ENCODE results near the gene TMEM198. TPM values are rescaled to one million over a fixed set of nuclear protein-coding genes. Genes with fewer than 3 reads are reported as not detected.

Gene TMEM198, protein sequence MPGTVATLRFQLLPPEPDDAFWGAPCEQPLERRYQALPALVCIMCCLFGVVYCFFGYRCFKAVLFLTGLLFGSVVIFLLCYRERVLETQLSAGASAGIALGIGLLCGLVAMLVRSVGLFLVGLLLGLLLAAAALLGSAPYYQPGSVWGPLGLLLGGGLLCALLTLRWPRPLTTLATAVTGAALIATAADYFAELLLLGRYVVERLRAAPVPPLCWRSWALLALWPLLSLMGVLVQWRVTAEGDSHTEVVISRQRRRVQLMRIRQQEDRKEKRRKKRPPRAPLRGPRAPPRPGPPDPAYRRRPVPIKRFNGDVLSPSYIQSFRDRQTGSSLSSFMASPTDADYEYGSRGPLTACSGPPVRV
- 2.1 TPM for total RNA-seq

DNA sequence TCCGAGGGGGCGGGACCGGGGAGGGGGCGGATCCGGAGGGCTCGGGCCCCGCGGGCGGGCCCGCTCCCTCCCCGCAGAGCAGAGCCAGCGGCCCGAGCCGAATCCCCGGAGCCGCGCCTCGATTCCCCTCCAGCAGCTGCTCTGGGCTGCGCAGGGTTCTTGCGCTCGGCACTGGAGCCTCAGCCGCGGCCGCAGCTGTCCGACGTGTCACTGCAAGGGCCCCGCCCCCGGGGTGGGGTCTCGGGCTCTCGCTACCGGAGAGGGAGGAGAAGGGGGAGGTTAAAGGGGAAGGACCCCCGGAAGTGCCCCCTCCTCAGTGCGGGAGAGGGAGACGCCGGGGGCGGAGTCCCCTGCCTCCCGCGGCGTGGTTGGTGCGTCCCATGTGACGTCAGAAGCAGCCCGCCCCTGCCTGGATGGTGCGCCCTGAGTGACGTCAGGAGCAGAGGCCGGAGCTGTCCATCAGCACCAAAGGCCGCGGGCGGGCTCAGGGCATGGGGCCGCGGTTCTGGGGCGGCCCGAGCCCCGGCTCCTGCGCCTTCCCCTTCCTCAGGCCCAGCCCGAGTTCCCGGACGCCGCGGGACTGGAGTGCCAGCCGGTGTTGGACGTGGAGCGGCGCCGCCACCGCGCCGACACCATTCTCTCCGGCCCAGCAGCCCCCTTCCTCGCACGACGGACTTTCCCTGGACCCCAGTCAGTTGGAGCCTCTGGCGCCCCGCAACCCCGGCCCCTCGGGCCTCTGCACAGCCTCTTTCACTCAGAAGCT lies at the start of gene TMEM198, which contains the start of gene CHPF:
Gene TMEM198, plus strand, starts transcription at position 433 of the 763 bp plus-strand sequence. CDS start 700 bp downstream, outside the sequence.
Gene CHPF, minus strand, starts transcription at position 214 of the 763 bp plus-strand sequence. CDS start 271 bp downstream, outside the sequence.
- ATAC-seq: peak; percentile 89

DNA sequence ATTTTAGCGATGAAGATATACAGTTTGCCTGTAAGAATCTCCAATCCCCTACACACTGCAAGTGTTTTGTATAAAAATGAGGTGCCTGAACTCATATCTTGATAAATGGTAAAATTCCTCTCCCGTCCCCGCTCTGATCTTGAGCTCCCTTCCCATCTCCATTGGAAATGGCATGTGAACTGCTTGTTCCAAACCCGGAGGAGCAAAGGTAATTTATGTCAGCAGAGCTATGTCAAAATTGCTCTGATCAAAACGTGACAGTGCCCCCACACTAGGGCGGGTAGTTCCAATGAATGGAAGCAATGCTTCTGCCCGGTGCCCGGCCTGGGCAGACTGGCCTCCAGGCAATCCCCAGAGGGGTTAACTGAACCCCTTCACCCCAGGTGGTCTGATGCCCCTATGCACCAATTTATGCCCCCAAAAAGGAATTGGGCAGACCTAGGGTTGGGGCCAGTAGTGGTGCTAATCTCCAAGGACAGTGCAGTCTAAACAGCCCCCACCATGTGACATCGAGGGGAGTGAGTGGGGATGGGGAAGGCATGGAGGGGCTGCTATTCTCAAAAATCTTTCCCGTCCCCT lies 48.8 kb upstream of the TMEM198 start:
- ATAC-seq: no peak

More for the DNA sequence above, at the start of gene TMEM198, which contains the start of gene CHPF:
- DNase-seq (ENCODE audit: low spot score): peak; percentile 98

DNA sequence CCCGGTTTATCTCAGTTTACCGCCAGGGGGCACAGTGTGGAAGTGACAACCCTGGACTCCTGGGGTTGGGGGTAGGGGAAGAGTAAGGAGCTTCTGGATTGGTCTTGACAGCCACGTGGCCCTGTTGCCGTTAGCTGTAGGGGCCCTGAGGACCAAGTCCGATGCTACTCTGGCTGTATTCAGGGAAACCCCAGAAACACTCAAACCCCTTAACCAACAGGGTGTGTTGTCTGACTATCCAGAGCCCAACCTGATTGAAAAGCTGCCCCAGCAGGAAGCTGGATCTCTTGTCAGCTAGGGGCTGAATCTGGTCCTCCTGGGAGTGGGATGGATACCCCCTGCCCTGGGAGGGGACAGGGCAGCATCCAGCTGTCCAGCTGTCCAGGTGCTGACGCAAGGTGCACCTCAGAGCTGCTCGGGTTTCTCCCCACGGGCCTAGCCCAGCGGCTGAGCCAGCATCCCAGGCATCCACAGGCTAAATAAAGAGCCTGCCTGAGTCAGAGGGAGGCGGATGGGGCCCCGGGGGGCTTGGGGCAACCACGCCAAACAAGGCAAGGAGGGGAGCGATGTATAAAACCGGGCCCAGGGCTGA lies 48.2 kb upstream of the TMEM198 start:
- ATAC-seq: peak; percentile 12
- DNase-seq (ENCODE audit: low spot score): peak; percentile 53

More for the DNA sequence above, 48.8 kb upstream of the TMEM198 start:
- DNase-seq (ENCODE audit: low spot score): no peak

DNA sequence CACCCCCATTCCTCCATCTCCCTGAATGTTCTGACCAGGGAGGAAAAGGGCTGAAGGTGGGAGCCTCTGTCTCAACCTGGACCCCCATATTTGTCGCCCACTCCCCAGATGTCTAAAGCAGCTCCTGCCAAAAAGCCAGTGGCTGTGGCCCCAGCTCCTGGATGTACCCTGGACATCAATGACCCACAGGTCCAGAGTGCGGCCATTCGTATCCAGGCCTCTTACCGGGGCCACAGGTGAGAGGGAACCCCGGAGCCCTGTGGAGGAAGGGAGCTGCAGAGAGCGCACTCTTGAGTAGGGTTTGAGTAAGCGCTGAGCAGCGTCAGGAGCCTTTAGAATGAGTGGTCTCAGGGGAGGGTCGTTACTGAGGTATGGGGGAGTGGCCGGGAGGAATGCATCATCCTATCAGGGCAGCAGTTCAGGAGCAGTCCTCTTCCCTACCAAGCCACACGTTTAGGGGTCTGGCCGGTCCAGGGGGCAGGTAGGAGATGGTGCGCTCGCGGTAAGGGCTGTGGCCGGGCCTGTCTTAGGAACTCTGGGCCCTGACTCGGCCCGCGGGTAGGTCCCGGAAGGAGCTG lies 47.5 kb upstream of the TMEM198 start:
- ATAC-seq: no peak
- DNase-seq (ENCODE audit: low spot score): no peak

DNA sequence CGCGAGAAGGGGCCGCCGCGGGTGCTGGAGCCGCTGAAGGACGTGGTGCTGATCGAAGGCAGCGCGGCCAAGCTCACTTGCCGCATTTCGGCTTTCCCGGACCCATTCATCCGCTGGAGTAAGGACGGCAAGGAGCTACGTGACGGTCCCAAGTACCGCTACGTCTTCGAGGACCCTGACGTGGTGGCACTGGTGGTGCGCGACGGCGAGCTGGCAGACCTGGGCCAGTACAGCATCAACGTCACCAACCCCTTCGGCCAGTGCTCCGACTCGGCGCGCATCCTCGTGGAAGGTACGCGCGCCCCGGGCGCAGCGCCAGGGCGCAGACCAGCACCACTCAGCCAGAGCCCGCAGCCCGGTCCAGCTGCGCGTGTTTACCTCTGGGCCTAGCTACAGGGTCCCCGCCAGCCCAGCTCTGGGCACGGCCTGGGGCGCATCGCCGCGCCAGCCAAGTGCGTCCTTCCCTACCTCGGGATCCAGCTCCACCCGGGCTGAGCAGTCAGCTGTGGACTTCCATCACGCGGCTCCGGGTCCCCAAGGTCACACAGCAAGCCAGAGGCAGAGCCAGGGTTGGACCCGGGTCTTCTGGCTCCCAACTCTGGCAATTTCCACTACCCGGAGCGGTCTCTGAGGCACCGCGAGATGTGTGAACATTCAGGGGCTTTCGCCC lies 46.9 kb upstream of the TMEM198 start:
- DNase-seq (ENCODE audit: low spot score): no peak
- ATAC-seq: no peak

DNA sequence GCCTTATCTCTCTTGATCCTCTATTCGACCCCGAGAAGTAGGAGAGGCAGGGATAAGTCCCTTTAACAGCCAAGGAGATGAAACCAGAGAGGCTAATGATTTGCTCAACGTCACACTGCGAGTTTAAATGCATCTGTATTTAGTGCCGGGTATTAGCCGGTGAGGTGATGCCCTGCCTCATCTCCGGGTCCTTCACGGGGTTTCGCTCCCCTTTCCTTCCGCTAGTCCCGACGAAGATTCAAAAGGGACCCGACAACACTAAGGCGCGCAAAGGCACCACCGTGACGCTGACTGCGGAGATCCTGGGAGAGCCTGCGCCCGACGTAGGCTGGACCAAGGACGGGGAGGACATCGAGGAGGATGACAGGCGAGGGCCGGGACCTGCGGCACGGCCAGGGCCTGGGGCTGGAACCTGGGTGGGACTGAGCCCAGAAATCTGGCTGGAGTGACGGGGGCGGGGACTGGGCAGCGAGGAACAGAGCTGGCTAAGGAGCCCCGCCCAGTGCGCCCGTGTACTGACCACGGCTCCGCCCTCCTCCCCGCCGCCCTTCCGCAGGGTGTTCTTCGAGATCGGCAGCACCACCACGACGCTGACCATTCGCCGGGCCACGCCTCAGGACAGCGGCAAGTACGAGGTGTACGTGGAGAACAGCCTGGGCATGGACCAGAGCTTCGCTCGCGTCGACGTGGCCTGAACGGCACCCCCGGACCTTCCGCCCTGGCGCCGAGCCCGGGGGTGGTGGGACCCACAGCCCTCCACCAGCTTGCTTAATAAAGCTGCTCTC lies 46.1 kb upstream of the TMEM198 start:
- ATAC-seq (peak; percentile 79), DNase-seq (ENCODE audit: low spot score) (peak; percentile 90)

DNA sequence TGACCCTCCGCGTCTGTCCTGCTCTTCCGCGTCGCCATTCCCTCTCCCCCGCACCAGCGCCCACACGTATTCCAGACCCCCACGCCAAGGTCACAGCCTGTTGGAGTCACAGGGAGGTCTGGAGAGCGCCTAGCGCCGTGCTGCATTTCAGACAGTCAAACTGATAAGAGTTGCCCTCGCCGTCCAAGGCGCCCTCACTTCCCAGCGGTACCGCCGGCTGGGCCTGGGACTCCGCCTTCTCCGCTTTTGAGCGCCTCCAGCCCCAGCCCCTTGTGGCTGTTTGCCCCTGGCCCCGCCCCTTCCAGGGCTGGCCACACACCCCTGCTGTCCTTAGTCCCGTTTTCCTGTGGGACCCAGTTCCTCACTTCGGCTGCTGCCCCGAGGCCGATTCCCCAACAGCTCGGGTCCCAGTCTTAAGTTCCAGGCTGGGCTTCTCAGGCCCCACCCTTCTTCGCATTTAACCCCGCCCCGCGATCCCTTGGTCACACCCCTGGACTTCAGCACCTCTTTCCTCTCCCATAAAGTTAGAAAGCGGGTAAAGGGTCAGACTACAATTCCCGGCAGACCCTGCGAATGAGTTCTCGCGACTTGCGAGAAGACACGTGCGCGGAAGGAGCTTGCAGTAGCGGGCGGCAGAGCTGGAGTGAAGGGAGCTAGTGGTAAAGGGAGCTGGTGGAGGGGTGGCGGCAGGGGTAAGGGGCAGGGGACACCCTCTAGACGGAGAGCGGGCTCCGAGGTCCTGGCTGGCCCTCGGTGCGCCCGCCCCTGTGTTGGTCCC lies 45.4 kb upstream of the TMEM198 start, which contains the start of gene GMPPA:
Gene GMPPA, plus strand, starts transcription at position 612 of the 778 bp plus-strand sequence. CDS start 1,085 bp downstream, outside the sequence.
- ATAC-seq (peak; percentile 87), DNase-seq (ENCODE audit: low spot score) (peak; percentile 98)

DNA sequence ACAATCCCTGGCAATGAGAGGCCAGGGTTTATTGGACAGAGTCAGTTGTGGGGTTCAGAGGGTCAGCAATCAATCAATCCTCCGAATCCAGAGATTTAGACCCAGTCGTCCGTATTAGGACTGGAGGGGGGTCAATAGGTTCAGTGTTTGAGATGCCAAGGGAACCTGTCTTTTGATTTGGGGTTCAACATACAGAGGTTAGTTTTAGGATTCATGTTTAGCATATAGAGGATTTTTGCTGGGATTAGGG lies 44.8 kb upstream of the TMEM198 start:
- ATAC-seq (no peak), DNase-seq (ENCODE audit: low spot score) (no peak)

DNA sequence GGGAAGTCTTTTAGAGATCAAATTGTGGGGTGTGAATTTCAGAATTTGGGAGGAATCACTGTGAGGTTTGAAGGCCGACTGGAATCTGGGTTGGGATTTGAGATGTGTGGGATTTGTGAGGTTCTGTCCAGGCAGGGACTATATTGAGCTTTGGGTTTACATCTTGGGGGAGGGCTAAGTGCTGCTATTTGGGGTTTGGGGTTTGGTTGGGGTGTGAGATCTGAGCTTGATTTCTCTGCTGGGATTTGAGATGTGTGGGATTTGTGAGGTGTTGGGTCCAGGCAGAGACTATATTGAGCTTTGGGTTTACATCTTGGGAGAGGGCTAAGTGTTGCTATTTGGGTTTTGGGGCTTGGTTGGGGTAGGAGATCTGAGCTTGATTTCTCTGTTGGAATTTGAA lies 44.3 kb upstream of the TMEM198 start:
- ATAC-seq (no peak), DNase-seq (ENCODE audit: low spot score) (no peak)

DNA sequence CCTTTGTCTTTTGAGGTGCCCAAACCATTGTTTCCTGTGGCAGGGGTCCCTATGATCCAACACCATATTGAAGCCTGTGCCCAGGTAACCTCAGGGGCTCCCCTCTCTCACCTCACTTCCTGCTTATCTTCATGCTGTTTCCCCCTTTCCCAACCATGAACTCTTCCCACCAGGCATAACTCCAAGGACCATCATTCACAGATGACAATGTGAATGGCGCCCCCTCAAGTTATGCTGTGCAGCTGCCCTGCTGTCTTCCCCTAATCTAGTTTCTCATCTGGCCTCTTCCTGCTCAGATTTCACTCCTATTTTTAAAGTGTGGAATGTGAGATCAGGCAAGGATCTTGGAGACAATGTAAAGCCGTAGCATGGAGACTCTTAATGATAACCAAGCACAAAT lies 43.7 kb upstream of the TMEM198 start:
- no peak for DNase-seq (ENCODE audit: low spot score)

DNA sequence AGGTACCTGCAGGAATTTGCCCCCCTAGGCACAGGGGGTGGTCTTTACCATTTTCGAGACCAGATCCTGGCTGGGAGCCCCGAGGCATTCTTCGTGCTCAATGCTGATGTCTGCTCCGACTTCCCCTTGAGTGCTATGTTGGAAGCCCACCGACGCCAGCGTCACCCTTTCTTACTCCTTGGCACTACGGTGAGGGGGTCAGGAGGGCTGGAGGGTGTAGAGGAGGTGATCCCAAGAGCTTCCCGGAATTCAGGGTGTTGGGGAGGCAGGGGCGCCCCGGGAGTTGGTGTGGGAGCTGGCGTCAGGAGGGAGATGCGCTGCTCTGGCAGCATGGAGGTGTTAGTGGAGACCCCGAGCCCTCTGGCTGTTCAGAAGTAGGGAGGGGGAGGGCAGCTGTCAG lies 42.0 kb upstream of the TMEM198 start:
- DNase-seq (ENCODE audit: low spot score): no peak
- no peak for ATAC-seq

More for the DNA sequence above, 43.7 kb upstream of the TMEM198 start:
- ATAC-seq: no peak

DNA sequence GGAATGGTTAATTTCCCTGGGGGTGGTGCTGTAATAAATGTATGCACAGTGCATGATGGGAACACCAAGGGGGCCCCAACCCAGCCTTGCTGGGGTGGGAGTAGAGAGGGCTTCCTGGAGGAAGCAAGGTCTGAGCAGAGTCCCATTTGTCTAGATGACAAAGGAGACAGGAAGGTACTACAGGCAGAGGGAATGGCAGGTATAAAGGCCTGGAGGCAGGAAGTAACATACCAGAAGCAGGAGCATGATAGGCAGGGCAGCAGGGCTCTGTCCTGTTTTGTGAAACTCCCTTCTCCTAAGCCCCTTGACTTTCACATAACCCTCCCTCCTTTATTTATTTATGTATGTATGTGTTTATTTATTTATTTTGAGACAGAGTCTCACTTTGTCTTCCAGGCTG lies 41.2 kb upstream of the TMEM198 start:
- DNase-seq (ENCODE audit: low spot score): no peak
- no peak for ATAC-seq

DNA sequence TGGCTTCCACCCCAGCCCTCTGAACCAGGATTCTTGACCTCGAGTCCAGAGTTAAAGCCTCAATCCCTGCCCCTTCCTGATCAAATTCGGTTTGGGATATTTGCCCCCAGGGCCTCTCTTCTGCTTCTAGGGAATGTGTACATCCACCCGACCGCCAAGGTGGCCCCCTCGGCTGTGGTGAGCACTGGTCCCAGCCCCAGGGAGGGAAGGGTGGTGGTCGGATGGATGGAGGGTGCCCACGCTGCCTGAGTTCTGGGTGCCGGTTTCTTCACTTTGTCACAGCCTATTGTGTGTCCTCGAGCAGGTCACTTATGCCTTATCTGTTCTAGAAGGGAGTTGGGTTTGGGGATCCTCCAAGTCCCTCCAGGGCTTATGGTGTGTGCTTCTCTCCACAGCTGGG lies 38.2 kb upstream of the TMEM198 start:
- DNase-seq (ENCODE audit: low spot score): no peak
- ATAC-seq: no peak

DNA sequence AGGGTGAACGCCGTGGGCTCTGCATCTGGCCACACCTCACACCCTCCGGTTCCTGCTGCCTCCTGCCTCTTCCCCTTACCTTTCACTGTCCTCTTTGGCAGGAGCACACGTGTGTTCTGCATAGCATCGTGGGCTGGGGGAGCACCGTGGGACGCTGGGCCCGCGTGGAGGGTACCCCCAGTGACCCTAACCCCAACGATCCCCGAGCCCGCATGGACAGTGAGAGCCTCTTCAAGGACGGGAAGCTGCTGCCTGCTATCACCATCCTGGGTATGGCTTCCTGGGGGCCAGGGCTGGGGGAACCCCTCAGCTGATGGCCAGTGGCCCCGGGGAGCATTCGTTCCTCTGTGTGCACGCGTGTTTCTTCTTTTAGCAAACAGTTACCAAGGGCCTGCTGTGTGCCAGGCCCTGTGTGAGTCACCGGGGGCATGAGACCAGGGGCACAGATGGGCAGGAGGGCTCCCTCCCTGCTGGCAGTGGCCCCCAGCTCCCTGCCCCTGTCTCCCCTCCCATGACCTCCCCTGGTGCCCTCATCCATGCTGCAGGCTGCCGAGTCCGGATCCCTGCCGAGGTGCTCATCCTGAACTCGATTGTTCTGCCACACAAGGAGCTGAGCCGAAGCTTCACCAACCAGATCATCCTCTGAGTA lies 37.6 kb upstream of the TMEM198 start:
- DNase-seq (ENCODE audit: low spot score) (no peak), ATAC-seq (no peak)

DNA sequence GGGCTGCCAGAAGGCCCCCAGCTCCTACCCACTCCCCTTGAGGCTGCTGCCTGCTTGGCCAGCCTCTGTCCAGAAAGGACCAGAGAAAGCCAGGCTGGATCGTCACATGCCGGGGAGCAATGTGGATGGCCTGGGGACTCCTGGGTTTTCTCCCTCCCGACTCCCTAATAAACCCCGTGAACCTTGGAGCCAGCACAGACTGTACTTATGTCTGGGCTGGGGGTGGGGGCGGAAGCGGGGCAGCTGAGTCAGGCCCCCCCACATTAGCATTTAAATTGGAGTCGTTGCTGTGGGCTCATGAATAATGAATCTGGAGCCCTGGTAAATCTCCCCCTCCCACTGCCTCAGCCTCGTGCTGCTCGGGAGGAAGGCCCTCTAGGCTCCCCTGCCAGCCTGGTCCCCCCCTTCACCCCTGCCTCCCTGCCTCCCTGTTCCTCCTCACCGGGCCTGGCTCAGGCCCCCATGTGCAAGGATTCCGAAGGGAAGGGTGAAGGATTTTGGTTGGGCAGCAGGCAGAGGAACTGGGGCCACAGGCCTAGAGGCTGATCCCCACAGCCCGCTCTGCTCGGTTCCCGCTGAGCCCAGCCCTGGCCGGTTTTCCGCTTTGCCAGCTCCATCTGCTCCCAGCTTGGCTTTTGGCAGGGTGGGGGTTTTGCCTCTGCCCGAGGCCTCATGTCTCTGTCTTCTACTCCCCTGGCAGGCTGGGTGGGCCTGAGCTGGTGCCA lies 36.9 kb upstream of the TMEM198 start:
- no peak for ATAC-seq
- DNase-seq (ENCODE audit: low spot score): no peak

DNA sequence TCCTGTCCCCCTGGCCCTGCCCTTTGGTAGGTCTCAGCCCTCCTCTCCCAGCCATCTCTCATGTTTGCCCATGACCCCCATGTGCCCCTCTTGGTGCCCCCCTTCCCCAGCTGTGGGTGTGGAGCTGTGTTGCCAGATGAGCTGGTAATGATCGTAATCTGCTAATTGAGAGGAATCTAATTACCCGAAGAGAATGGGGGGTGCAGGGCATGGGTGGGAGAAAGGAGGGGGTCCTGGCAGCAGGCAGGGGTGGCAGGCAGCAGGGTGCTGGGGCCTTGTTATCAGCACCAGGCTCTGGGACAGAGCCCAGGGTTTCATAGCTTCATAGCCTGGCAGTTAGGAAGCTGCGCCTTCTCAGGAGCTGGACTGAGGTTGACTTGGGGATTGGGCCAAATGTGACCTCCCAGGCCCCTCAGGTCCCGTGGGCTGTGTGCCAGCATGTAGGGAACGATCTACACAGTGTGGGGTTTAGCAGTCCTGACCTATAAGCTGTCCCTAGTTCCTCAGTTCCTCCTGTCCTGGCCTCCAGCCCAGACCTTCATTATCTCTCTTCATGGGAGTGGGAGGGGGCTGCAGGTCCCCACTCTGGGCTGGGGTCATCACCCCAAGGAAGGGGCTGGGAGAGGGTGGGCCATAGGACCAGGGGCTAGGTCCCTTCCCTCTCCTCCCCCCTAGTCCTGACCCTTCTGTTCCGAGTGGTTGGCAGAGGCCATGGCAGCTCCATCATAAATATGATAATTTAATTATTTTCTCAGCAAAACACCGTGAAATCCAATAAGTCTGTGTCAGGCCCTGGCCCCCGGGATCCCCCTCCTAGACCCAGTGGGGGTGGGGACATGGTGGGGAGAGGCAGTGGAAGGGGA lies 36.0 kb upstream of the TMEM198 start:
- ATAC-seq: no peak
- DNase-seq (ENCODE audit: low spot score): no peak

DNA sequence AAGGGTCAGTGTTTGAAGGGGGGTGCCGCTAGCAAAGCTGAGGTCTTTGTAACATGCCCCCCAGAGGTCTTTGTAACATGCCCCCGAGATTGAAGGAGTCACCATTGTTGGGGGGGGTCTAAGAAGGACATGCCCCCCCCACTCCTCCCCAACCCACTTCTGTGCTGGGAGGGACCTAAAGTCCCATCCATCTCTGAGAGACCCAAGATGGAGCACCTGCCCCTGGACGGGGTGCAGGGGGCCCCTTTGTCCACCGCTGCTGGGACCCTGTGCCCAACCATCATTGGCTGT lies 35.4 kb upstream of the TMEM198 start:
- ATAC-seq: no peak
- DNase-seq (ENCODE audit: low spot score): no peak
